Peyer's patch (tissue), 4 donors: ENCODE measurements around the gene AMZ1. TPM values are rescaled to one million over a fixed set of nuclear protein-coding genes. Genes with fewer than 3 reads are reported as not detected.
"Not testable (repeated sequence)": the region's sequence is repeated elsewhere in the genome, so short reads cannot be mapped to it uniquely, and the experiment has no call there.

ENCODE experiments used
- DNase-seq, 3 donors: peaks; one replicate each; pipeline ENCODE4 v3.0.0-alpha.2; 2017 to 2019
- H3K27ac ChIP-seq, 4 donors: fragments of 200-600 bp; sonication (generic); one replicate each; pipeline ENCODE4 v1.5.1; 2016 to 2019
- H3K27me3 ChIP-seq, 2 donors: fragments of 200-600 bp; sonication (generic); one replicate each; pipeline ENCODE4 v1.5.1; 2019
- H3K36me3 ChIP-seq, 3 donors: fragments of 200-600 bp; sonication (generic); one replicate each; pipeline ENCODE4 v1.5.1; 2016 to 2019
- H3K4me1 ChIP-seq, 4 donors: fragments of 200-600 bp; sonication (generic); one replicate each; pipeline ENCODE4 v1.5.1; 2016 to 2019
- H3K4me3 ChIP-seq, 4 donors: fragments of 200-600 bp; sonication (generic); 1 replicate in 3 of 4; 2 replicates in 1 of 4; pipeline ENCODE4 v1.5.1; 2016 to 2019; ENCODE audit warnings: mild to moderate bottlenecking in 1 of 4
- H3K9me3 ChIP-seq, 4 donors: fragments of 200-600 bp; sonication (generic); one replicate each; pipeline ENCODE4 v1.5.1; 2016 to 2019; ENCODE audit warnings: mild to moderate bottlenecking in 1 of 4
- POLR2A ChIP-seq, 2 donors: fragments of 450-650 bp; IDR thresholded peaks; one replicate each; pipeline ENCODE4 v1.5.1; 2017; ENCODE audit warnings: antibody characterized with exemption in 2 of 2, mild to moderate bottlenecking in 2 of 2, moderate library complexity in 2 of 2
- total RNA-seq, 4 donors: library from RNA; depleted of rRNA; stranded (reverse); fragments of >200 nt; gene quantifications; one replicate each; pipeline ENCODE4 v1.1.0, GENCODE V29; 2016
- TF ChIP-seq, protein P1 (sequence below), 6 experiments: fragments of 450-650 bp in 4 of 6; fragments of 200-600 bp in 2 of 6; sonication (generic) in 1 of 6; IDR thresholded peaks; one replicate each; pipeline ENCODE4 v1.5.1; 2017 to 2019; ENCODE audit warnings: antibody characterized with exemption in 6 of 6, mild to moderate bottlenecking in 3 of 6, moderate library complexity in 1 of 6

The AMZ1 gene
- total RNA-seq, 4 donors from 2014 or later: 0.67 TPM; not detected in 3

DNA sequence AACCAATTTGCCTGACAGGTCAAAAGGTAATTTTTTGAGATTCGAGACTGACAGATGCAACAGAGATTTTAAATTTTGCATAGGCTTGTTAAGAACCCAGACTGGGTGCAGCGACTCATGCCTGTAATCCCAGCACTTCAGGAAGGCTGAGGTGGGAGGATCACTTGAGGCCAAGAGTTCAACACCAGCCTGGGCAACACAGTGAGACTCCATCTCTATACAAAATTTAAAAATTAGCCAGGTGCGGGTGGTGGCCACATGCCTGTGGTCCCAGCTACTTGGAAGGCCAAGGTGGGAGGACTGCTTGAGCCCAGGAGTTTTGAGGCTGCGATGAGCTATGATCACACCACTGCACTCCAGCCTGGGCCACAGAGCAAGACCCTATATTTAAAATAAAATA lies 34.6 kb downstream of the AMZ1 start:
- no peak overlapping the region for H3K27ac ChIP-seq
- H3K27me3 ChIP-seq: no peaks in the 10 kb centered on the region
- peaks cover 0 to 6% (median 0%) of the 10 kb centered on the region in 3 donors for H3K36me3 ChIP-seq
- H3K4me1 ChIP-seq: peaks cover 0 to 8% (median 2%) of the 10 kb centered on the region in 4 donors
- no peaks in the 10 kb centered on the region for H3K9me3 ChIP-seq
- peak in 1 of 3 donors; percentile 35 for DNase-seq
- no peak overlapping the region for H3K4me3 ChIP-seq
- TF ChIP-seq, protein P1, sequence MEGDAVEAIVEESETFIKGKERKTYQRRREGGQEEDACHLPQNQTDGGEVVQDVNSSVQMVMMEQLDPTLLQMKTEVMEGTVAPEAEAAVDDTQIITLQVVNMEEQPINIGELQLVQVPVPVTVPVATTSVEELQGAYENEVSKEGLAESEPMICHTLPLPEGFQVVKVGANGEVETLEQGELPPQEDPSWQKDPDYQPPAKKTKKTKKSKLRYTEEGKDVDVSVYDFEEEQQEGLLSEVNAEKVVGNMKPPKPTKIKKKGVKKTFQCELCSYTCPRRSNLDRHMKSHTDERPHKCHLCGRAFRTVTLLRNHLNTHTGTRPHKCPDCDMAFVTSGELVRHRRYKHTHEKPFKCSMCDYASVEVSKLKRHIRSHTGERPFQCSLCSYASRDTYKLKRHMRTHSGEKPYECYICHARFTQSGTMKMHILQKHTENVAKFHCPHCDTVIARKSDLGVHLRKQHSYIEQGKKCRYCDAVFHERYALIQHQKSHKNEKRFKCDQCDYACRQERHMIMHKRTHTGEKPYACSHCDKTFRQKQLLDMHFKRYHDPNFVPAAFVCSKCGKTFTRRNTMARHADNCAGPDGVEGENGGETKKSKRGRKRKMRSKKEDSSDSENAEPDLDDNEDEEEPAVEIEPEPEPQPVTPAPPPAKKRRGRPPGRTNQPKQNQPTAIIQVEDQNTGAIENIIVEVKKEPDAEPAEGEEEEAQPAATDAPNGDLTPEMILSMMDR (IDR thresholded peaks at IDR 0.05): no peak
- TF ChIP-seq POLR2A (IDR thresholded peaks at IDR 0.05): no peak

DNA sequence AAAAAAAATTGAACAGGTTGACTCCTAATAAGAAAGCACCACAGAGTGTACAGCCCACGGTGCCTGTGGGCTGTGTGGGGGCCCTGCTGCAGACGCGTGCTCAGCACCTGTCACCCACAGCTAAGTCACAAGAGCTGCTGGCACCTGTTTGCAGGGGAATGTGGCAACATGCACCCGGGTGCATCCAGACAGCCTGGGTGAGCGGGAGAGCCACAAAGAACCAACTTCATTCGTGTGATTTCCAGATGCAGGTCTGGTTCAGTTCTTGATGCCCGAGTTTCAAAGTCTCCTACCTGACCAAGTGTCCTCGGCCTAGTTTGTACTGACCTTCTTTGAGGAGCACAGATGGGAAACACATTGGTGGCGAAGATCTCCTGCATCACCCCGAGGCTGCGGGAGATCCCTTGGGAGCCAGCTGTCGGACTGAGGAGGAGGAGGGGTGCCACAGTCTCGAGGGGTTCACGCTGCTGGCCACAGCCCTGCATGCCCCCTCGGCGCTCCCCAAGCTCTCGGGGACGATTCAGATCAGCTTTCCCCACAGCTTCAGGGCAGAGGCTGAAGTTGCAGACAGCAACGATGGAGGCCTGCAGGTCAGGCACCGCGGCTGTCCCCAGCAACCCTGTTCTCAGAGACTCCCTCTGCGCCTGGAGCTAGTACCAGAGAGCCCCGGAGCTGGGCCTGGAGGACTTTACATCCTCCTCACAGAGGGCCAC lies 35.3 kb downstream of the AMZ1 start:
- no peak for TF ChIP-seq POLR2A (IDR thresholded peaks at IDR 0.05)
- TF ChIP-seq, protein P1 (IDR thresholded peaks at IDR 0.05): no peak
- Histone ChIP-seq H3K36me3 (peaks cover 0 to 6% (median 0%) of the 10 kb centered on the region in 3 donors), H3K27ac (no peak overlapping the region), H3K4me3 (no peak overlapping the region), H3K9me3 (no peaks in the 10 kb centered on the region), H3K4me1 (peaks cover 0 to 3% (median under 1%) of the 10 kb centered on the region in 4 donors), H3K27me3 (no peaks in the 10 kb centered on the region)
- peak in 1 of 3 donors; percentile 40 for DNase-seq

DNA sequence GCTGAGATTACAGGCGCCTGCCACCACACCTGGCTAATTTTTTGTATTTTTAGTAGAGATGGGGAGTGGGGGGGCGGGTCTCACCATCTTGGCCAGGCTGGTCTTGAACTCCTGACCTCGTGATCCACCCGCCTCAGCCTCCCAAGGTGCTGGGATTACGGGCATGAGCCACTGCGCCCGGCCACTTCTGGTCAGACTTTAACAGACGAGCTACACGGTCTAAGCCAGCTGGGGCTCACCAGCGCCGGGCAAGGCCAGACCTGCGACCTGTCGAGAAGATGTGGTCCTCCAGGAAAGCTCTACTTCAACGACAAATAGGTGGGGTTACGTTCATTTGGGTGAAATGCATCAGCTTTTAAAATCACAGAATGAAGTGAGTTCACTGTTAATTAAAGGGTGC lies 36.0 kb downstream of the AMZ1 start:
- not testable (repeated sequence) for H3K27me3 ChIP-seq, H3K4me1 ChIP-seq, H3K27ac ChIP-seq, H3K4me3 ChIP-seq, H3K9me3 ChIP-seq, H3K36me3 ChIP-seq
- peak in 1 of 3 donors; percentile 39 for DNase-seq

DNA sequence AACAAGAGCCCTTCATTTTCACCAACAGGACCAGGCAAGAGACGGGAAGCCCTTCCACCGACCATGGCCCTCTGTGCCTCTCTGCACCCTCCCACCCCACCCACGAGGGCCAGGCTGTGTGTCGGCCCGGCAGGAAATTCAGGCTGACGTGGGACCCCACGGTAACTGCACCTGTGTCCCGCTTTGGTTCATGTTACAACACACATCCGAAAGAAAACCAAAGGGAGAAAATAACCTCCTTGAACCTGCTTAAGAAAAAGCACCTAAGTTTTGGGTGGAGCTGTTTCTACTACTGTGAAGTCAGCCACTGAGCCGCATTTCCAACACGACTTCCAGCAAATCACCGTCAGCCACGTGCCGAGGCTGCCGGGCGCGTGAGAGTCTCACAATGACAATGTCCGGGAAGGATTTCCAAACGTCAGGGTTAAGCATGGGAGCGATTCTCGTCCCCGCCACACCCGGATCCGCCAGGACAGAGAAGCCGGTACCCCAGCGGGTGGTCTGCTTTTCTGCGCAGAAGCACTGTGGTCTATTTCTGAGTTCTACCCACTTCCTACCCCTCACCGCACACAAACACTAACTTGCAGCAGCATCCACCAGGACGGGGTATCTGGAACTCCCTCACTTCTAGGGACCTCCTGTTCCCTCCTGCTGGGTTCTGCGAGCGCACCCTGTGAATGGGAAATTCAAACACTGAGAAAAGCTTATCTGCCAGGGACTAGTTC lies 36.6 kb downstream of the AMZ1 start:
- no peaks in the 10 kb centered on the region for H3K27me3 ChIP-seq
- H3K36me3 ChIP-seq: peaks cover 0 to 6% (median 0%) of the 10 kb centered on the region in 3 donors
- H3K27ac ChIP-seq: no peak overlapping the region
- H3K4me3 ChIP-seq: no peak overlapping the region
- peaks cover 0 to 3% (median 0%) of the 10 kb centered on the region in 4 donors for H3K4me1 ChIP-seq
- DNase-seq: peak in 1 of 3 donors; percentile 38
- H3K9me3 ChIP-seq: no peaks in the 10 kb centered on the region
- TF ChIP-seq, protein P1 (IDR thresholded peaks at IDR 0.05): no peak

DNA sequence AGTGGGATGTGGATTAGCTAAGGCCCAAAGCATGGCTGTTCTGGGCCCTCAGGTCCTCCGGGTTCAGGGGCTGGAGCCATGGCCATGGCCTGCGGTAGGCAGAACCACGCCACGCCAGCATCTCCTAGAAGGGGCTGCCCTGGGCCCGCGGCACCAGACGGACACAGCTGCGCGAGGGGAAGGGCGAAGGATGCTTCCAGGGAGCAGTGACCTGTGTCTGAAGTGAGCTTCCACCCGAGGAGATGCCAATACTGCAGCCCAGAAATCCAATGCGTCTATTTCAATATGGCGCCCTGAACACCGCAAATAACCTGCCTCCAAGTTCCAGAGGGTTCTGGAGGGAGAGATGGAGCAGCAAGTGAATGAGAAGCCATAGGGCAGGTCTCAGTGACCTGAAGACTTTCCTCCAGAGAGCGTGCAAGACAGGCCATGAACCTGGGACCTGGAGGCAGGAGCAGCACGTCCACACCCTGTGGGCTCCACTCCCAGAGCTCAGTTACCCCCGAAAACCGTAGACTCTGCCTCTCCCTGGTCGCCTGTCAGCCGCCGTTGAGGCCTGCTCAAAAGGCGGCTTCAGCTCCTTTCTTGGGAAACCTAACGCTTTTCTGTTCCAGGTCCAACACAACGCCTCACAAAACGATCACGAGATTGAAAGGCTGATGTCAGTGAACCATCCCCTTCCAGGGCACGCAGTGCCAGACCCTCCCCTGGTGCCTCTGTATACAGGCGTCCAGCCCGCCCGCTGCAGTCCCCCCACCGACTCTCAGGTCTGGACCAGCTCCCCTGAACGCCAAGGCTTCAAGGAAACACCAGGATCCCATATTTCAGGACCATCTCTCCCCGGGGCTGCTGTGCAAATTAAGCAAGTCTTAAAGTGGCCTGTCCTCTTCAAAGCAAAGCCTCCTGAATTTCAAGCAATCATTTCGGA lies 37.4 kb downstream of the AMZ1 start:
- Histone ChIP-seq H3K4me1 (peaks cover 0 to 12% (median 0%) of the 10 kb centered on the region in 4 donors), H3K27ac (no peak overlapping the region), H3K27me3 (no peaks in the 10 kb centered on the region), H3K9me3 (no peaks in the 10 kb centered on the region), H3K36me3 (peaks cover 0 to 8% (median 0%) of the 10 kb centered on the region in 3 donors), H3K4me3 (no peak overlapping the region)
- TF ChIP-seq POLR2A (IDR thresholded peaks at IDR 0.05): no peak
- TF ChIP-seq, protein P1 (IDR thresholded peaks at IDR 0.05): no peak
- DNase-seq: peak in 1 of 3 donors; percentile 34
